Activated CD4-positive, alpha-beta T cell treated with anti-CD3 and anti-CD28 coated beads for 24 hours (primary cell): Measurements from ENCODE around the gene SGSM2.

Experiments
- DNase-seq, 2 donors: peaks; one replicate each; pipeline ENCODE4 v3.0.0-alpha.2; 2020; ENCODE audit warnings: low read depth in 2 of 2

Gene SGSM2

DNA sequence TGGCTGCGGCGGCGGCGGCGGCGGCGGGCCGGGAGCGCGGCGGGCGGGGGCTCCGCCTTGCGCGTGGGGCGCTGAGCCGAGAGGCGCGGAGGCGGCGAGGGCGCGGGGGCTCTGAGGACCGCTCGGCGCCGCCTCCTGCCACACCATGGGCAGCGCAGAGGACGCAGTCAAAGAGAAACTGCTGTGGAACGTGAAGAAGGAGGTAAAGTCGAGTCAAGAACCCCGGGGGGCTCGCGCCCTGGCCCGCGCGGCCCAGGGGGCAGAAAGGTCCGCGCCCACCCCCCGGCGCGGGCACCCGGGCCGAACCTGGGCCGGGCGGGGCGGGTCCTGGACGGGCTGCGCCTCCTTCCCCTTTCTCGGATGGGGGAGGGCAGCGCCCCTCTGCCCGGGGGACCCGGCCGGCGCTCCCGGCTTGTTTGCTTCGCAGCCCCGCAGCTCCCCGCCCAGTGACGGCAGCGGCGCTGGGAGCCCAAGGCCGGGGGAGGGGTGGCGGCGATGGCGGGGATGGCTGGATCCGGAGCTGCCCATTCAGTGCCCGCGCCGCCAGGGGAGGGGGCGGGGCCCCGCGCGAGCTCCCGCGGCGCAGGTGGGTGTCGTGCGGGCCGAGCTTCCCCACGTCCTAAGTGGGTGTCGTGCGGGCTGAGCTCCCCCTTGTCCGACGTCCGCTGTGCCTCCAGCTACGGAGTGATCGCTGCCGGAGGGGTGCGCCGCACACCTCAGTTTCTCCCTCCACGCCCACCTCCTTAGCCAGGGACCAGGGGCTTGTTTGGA, 428 bp downstream of the SGSM2 start:
- DNase-seq = peak; percentile 16 to 41

DNA sequence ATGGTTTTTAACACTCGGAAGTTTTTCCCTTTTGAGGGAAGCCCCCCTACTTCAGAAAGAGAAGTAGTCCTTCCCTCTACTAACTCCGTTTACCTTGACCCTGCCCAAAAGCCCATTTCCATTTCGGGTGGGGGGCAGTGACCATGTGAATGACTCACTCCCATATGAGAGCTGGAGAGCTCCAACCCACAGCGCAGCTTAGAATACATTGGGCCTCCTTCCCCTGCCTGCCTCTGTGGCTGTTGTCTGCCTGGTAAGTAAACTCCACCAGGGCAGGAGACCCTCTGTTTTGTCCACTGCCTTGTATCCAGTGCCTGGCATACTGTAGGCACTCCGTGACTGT, 985 bp downstream of the SGSM2 start:
- DNase-seq = no peak

DNA sequence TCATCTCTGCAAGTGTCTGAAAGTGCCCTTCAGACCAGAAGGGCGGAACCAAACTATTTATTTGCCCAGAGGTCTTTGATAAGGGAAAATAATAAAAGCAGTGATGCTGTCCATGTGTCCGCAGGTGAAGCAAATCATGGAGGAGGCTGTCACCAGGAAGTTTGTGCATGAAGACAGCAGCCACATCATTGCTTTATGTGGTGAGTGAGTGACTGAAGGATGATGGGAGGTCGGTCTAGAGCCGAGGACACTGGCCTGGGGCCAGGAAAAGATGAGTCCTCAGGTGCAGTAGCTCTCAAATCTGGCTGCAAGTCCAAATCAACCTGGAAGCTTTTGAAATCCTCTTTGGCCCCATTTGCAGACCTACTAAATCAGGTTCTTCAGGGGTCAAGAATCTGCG, 6.1 kb downstream of the SGSM2 start:
- DNase-seq = no peak

DNA sequence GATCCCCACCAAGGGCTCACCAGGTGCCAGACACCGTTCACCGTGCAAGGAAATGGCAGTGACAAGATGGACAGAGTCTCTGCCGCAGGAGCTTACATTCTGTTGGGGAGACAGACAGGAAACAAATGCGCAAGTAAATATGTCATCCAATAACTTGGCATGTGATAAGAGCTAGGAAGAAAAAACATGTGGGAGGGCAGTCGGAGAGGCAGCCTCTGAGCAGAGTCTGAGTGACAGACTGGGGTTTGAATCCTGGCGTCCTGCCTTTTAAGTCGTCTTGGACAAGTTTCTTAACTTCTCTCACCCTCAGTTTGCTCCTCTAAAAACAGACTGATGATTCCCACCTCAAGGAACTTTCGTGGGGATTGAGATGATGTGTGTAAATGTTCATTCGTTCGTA, 7.2 kb downstream of the SGSM2 start:
- no peak for DNase-seq

DNA sequence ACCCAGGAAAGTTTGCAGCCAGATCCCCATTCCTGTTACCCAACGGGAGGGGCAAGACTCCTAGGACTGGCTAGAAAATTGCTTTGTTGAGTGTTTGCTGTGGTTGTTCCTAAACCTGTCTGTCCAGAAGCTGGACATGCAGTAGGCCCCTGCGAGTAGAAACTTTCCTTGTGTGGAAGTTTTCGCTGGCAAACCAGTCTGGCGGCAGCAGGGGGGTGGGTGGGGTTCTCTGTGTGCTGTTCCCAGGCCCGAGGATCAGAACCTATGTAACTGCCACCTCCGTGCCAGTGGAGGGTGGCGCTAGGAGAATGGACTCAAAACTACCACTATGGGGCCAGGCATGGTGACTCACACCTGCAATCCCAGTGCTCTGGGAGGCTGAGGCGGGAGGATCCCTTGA, 9.2 kb downstream of the SGSM2 start:
- no peak for DNase-seq

DNA sequence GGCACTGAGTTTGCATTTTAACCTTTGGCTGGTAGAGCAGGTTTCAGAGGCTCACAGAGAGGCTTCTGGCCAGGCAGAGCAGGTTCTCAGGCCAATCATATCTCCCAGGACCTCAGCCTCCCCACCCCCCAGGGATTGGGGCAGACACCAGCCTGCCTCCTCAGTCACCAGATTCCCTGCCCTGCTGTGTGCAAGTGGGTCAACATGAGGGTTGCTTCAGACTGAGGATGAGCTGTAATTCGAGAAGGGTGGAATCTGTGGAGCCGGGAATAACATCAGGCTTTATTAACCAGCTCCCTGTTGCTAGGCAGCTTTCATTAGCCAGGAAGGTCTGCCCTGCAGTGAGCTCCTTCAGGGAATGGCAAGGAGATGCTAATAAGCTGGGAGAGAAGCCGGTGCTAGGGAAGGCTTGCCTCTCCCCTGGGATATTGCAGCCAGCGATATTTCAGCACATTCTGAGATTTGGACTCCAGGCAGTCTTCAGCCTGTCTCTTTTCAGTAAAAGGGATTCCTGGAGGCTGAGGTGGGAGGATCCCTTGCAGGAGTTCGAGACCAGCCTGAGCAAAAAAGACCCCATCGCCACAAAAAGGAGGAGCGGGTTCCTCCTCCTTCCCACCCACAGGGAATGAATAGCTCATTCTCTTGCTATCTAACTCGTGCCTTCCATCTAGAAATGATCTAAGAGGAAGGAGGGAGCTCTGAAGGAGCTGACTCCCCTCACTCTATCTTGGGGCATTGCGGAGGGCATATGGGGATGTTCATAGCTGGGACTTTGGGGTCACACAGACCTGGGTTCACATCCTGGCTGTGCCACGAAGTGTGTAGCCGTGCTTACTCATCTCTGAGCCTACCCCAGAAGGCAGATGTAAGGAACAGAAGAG, 10.7 kb downstream of the SGSM2 start:
- DNase-seq = no peak

DNA sequence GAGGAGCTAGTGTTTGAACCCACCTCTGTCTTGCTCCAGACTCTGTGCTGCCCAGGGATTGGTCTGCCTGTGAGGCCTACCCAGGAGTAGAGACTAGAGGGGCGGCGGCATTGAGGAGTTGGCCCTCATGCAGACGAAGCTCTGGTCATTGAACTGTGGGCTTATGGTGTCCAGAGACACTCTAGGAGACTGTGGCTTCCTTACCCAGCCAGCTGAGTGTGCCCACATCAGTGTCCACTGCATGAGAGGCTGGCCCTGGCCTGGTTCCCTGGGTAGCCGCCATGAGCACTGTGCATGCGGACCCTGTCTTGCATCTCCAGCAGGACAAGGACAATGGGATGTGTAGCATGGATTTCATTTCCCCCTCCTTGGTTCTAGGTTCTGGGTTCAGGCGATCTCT, 14.0 kb downstream of the SGSM2 start:
- DNase-seq = no peak

DNA sequence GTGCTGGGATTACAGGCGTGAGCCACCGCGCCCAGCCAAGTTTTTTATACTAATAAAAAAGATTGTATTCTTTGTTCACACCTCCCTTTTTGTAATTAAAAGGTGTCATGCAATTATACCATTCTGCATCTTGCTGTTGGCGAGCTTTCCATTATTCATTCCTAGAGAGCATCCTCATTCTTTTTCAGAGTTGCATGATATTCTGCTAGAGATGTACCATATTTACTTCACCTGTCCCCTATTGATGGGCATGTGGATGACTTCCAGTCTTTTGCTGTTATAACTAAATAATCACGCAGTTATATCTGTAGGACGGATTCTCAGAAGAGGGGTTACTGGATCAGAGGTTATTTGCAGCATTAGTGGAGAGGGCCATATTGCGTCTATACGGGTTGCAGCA, 17.0 kb downstream of the SGSM2 start:
- no peak for DNase-seq

DNA sequence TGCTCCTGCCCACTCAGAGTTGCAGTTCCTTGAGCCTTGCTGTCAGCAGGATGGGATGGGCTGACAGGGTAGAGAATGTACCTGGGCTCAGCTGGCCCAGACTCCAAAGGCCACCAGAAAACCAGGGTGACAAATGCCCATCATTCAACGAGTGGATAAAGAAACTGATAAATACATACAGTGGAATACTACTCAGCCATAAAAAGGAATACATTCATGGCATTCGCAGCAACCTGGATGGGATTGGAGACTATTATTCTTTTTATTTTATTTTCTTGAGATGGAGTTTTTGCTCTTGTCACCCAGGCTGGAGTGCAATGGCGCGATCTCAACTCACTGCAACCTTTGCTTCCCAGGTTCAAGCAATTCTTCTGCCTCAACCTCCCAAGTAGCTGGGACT, 19.9 kb downstream of the SGSM2 start:
- no peak for DNase-seq

DNA sequence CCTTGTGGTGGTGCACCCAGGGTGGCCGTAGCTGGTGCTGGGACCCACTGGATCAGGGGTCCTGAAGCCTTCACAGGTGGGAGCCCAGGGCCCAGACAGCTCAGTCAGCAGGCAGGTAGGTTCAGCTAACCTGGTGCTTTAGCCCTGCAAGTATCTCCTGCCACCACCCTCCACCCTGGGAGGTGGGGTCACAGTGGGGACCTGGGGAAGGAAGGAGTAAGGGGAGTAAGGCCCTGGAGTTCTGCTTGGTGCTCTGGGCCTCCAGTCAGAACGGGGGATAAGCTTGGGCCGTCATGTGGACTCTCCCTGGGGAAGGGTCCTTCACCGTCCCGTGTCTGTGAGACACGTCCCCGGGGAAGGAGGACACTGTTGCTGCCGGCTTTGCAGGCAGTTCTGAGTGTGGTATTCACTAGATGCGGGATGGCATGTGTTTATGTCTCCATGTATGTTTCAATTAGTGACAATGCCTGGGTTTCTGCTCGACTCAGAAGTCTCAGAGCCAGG, 20.7 kb downstream of the SGSM2 start:
- no peak for DNase-seq

DNA sequence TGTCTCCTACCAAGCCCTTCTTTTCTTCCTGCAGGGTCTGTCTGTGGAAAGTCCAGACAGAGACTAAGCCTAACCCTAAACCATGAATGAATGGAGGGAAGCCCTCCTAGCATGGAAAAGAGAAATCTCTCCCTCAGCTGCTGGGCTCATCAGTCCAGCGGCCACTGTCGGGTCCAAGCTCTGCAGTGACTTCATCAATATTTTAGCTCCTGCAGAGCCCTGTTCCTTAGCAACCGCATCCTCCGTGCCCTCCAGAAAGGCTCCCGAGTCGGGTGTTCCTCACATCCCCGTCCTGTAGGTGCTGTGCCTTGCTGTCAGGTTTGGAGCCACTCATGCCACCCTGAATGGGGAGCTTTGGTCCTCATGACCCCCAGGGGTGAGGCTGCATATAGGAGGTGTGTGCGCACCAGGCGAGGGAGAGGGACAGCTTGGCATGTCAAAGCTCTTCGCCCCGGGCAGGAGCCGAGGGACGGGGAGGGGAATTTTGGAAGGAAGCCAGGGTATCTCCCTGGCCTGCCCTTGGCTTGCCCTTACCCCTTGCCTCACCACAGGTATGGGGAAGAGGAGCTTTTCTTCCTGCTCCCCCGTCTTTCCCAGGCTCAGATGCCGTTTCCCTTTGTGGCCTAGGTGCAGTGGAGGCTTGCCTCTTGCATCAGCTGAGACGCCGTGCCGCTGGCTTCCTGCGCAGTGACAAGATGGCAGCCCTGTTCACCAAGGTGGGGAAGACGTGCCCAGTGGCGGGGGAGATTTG, 23.9 kb downstream of the SGSM2 start:
- no peak for DNase-seq

DNA sequence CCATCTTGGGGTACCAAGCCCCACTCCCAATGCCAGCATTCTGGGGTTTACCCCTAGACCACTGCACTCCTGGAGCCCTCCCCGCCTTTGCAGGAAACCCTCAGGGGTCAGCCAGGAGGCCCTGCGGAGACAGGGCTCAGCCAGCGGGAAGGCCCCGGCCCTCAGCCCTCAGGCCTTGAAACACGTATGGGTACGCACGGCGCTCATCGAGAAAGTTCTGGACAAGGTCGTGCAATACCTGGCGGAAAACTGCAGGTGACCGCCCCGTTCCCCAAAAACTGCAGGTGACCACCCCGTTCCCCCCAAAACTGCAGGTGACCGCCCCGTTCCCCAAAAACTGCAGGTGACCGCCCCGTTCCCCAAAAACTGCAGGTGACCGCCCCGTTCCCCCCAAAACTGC, 24.7 kb downstream of the SGSM2 start:
- DNase-seq = no peak

DNA sequence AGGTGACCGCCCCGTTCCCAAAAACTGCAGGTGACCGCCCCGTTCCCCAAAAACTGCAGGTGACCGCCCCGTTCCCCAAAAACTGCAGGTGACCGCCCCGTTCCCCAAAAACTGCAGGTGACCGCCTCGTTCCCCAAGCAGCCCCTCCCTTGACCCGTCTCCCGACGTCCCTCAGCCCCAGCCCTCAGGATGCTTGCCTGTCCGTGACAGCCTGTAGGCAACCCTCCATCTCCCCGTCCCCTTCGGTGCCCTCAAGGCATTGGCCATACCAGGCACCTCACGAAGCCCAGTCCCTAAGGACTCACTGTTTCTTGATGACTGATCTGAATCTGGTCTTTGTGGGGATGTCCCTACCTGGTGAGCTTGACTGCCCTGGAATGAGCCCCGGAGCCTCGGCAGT, 25.1 kb downstream of the SGSM2 start:
- DNase-seq = no peak

DNA sequence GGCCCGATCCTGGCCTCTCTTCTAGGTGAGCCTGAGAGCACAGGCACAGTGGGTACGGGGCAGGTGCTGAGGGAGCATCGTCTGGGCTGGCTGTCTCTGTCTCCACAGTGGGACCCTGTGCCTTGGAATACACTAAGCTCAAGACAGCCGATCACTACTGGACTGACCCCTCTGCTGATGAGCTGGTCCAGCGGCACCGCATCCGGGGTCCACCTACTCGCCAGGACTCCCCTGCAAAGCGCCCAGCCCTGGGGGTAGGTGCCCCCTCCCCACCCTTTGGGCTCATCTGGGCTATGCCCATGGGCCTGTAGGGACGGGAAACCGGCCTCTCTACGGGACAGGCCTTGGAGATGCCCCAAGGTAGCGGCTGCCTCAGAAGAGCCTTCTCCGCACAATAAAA, 25.6 kb downstream of the SGSM2 start:
- no peak for DNase-seq

DNA sequence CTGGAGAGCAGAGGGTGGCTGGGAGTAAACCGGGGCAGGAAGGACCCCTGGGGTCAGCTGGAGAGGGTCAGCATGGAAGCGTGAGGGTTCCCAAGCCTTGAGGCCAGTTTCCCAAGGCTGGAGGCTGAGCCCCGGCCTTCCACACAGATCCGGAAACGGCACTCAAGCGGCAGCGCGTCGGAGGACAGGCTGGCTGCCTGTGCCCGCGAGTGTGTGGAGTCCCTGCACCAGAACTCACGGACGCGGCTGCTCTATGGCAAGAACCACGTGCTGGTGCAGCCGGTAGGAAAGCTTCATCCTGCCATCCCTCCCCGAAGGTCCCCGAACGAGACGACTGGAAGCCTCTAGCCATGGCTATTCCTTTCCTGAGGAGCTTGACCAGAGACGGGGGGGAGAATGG, 26.0 kb downstream of the SGSM2 start:
- no peak for DNase-seq

DNA sequence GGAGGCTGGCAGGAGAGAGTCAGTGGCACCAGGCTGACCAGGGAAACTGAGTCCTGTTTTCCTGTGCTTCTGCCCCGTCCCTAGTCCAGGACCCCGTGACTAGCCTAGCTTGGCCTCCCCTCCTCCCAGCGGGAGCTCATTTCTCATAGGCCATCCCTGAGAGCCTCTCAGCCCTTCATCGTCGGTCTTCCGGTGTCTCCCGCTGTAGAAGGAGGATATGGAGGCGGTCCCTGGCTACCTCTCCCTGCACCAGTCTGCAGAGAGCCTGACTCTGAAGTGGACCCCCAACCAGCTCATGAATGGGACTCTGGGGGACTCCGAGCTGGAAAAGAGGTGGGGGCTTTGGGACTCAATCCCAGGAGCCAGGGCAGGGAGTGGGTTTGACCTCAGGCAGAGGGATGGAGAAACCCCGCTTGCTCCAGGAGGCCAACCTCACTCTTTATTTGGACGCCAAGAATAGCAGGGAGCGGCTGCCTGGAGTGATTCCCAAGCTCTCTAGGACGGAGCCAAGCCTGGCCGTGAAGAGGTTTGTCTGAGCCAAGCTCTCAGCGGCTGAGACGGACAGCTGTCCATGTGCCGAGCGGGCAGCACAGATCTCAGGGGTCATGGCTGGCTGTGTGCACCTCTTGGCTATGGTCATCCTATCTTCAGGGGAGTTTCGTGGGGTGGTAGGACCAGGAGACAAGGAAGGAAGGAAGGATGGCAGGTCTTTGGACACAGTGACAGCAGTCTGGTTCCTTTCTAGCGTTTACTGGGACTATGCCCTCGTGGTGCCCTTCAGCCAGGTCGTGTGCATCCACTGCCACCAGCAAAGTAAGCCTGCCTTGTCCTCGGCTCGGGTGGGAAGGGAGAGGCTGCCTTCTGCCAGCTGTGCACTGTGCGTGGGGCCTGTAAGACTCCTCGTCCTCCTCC, 26.8 kb downstream of the SGSM2 start:
- no peak for DNase-seq

DNA sequence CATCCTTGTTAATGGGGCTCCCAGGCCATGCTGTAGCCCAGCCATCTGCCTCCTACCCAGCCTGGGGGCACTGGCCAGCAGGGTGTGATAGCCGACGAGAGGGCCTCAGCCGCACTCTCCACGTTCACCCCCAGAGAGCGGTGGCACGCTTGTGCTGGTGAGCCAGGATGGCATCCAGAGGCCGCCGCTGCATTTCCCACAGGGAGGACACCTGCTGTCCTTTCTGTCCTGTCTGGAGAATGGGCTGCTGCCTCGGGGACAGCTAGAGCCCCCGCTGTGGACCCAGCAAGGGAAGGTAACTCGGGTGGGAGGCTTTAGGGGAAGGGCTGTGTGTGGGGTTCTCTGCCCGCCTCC, 27.4 kb downstream of the SGSM2 start:
- DNase-seq = no peak

DNA sequence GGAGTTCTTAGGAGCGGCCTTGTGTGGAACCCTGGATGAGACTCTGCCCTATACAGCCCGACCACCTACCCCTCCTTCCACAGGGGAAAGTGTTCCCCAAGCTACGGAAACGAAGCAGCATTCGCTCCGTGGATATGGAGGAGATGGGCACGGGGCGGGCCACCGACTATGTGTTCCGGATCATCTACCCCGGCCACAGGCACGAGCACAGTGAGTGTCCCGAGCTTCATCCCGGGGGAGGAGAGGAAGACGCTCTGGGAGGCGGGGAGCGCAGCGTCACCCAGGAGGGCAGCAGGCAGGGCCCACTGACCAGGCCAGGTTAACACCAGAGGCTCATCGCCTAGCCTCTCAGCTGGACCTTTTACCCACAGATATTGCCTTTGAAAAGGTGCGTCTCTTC, 27.8 kb downstream of the SGSM2 start:
- DNase-seq = no peak

DNA sequence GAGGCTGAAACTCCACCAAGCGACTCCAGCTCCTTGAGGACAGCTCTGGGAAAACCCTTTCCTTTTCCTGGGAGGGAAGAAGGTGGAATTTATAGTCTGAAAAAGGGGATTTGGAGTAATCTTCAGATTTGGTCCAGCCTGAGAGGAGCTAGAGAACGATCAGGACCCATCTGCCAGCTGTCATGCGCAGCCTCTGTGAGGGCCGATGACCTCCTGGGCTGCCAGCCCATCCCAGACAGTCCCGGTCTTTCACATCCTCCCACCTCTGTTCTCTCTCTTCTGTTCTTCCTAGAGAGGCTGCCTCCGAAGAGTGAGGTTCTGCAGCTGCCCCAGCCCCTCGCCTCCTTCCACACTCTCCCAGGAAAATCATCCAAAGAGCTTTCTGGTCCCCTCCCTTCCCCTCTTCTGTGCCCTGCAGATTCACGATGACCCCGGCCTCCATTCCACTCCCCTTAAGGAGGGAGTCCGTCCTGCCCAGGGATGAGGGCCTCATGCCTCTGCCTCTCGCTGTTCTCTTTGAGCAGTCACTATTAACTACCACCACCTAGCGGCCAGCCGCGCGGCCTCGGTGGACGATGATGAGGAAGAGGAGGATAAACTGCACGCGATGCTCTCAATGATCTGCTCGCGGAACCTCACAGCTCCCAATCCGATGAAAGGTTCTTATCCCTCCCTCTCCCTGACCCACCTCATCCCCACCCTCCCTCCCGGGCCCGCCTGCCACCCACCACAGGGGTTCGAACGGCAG, 29.6 kb downstream of the SGSM2 start:
- DNase-seq = no peak

DNA sequence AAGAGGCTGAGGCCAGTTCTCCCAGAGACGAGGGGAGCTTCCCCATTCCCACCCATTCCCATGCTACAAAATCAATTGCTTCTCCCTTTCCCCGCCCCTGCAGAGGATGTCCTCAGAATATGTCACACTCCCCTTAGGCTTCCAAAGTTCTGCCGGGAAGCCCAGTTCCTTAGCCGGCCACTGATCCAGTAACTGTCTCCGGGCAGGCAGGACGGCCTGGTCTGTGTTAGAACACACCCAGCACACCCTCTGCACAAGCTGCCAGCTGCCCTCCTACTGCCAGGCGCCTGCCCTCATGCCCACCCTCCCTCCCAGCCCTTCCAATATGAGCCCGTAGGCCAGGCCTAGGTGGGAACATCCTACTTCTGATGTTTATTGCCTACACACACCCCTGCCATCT, 31.1 kb downstream of the SGSM2 start:
- DNase-seq = no peak

DNA sequence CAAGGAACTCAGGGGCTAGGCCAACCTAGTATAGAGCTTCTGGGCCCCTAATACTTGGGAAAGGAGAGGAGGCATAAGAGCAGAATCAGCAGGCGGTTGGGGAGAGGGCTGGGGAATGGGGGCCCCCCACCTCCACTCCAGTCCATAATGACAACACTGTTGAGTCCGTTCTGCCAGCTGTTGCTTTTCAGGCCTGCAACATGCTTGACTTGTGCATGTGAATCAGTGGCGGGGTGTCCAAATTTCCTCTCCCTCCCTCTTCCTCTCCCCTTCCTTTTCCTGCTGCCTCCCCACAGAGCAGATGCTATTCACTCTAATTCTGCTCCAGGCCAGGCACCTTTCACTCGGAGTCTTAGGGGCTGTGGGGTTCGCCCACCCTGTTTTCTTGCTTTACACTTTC, 31.7 kb downstream of the SGSM2 start:
- no peak for DNase-seq
